ENCODE measurements around the gene TDRD1.

- TF ChIP-seq CTCF (IDR thresholded peaks at IDR 0.05) (no peak), EZH2phosphoT487 (IDR thresholded peaks at IDR 0.05) (no peak), EZH2 (IDR thresholded peaks at IDR 0.05) (no peak)
These were observed 55.0 kb downstream of the TDRD1 start for GRCh38 chr10:114234132-114234531.
